GM19193 (cell line): ENCODE measurements around the gene CLVS2.

Experiments used
- POLR2A ChIP-seq: IDR thresholded peaks from 4 replicates; pipeline ENCODE4 v1.6.1; 2011; ENCODE audit not compliant: insufficient read depth, insufficient read length; ENCODE audit errors: extremely low read depth

CLVS2 gene

GRCh38 chr6:123062670-123063069, 66.6 kb downstream of the CLVS2 start:
- TF ChIP-seq POLR2A = no peak

DNA sequence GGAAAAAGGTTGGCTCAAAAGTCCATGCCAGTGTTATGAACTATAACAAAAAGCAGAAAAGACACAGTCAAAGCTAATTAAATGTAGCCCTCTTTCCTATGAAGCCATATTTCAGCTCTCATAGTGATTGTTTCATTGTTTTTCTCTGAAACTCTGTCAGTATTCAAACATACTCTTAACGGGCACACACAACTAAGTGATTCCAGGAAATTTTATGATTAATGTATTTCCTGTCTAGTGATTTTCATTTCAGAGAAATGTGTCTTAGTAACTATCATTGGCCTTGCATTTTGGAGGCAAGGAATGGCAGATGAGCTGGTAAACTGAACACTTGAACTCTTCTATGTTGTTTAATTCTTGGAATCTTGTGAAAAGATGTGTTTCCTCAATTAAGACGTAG, 68.0 kb downstream of the CLVS2 start:
- TF ChIP-seq POLR2A = no peak

DNA sequence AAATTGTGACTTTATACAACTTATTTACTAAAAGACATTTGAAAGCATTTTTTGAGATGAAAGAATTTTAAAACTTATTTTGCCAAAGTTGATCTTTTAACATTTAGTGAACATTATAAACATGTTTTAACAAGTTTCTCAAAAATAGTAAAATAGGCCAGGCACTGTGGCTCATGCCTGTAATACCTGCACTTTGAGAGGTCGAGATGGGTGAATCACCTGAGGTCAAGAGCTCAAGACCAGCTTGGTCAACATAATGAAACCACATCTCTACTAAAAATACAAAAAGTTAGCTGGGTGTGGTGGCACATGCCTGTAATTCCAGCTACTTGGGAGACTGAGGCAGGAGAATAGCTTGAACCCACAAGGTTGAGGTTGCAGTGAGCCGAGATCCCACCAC, 78.6 kb downstream of the CLVS2 start:
- no peak for TF ChIP-seq POLR2A

GRCh38 chr6:123085403-123085802, 89.4 kb downstream of the CLVS2 start:
- TF ChIP-seq POLR2A = no peak

GRCh38 chr6:123089226-123089625, 93.2 kb downstream of the CLVS2 start:
- TF ChIP-seq POLR2A = no peak

DNA sequence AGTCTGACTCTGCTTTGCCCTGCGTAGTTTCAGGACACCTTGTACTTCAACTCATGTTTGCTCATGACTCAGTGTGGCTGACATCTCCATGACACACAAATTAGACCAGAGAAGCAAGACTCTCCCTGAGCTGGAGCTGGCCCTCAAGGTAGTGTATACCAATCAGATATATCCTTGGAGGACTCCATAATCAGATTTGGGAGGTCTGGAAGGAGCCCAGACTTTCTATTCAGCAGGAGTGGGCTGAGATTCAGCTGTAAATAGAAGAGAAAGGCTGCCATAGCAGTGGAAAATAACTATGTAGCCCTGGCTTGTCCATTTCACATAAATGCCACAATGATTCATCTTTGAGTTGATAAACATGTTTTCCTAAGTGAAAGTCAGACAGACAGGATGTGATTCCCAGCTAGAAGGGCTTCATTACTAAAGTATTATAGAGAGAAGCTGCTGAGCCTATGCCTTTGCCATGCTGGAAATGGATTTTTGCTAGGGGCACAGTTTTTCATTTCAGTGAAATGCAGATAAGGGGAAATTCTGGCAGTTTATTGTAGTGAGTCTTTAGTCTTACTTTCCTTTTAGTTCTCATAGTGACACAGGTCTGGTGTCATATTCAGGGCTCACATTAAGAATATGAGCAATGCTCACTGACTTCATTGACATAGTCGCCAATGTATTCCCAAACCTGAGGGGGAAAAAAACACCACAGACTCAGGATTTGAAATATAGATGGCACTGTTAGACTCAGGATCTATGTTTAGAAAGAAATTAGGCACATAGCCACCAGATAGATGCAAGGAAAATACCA, 95.3 kb downstream of the CLVS2 start:
- no peak for TF ChIP-seq POLR2A

DNA sequence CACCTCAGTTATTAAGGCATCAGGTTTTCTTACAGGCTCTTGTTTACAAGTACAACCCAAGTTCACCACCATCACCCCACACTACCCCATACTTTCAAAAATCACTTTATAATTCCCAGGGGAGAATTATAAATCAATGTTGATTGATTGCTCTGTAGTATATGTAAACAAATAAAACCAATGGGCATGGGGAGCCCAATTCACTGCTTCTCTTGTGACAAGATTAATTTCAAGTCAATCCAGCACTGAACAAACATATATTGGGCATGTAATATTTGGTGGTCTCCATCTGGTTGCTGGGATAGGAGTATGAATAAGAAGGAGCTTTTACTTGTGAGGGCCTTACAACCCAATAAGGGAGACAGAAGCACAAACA, 95.8 kb downstream of the CLVS2 start:
- no peak for TF ChIP-seq POLR2A

DNA sequence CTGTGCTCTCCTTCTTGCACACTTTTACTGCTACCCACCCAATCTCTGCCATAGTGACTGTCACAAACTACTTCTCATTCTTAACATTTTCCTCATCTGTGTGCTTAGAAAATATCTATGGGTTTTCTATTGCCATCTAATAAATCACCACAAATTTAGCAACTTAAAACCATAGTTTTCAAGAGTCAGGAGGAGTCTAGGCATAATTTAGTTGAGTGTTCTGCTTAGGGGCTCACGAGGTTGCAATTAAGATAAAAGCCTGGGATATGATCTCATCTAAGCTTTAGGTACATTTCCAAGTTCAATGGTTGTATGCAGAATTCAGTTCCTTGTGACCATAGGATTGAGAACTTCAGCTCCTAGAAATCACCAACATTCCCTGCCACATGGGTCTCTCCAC, 98.8 kb downstream of the CLVS2 start:
- no peak for TF ChIP-seq POLR2A

DNA sequence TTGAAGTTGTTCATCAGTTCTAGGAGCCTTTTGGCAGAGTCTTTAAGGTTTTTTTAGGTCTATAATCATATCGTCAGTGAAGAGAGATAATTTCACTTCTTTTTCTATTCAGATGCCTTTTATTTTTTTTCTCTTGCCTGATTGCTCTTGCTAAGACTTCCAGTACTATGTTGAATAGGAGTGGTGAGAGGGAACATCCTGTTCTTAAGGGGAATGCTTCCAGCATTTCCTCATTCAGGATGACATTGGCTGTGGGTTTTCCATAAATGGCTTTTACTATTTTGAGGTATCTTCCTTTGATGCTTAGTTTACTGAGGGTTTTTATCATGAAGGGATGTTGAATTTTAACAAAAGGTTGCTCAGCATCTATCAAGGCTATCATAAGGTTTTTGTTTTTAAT, 109.5 kb downstream of the CLVS2 start:
- no peak for TF ChIP-seq POLR2A

GRCh38 chr6:123116370-123116769, 120.3 kb downstream of the CLVS2 start:
- no peak for TF ChIP-seq POLR2A

DNA sequence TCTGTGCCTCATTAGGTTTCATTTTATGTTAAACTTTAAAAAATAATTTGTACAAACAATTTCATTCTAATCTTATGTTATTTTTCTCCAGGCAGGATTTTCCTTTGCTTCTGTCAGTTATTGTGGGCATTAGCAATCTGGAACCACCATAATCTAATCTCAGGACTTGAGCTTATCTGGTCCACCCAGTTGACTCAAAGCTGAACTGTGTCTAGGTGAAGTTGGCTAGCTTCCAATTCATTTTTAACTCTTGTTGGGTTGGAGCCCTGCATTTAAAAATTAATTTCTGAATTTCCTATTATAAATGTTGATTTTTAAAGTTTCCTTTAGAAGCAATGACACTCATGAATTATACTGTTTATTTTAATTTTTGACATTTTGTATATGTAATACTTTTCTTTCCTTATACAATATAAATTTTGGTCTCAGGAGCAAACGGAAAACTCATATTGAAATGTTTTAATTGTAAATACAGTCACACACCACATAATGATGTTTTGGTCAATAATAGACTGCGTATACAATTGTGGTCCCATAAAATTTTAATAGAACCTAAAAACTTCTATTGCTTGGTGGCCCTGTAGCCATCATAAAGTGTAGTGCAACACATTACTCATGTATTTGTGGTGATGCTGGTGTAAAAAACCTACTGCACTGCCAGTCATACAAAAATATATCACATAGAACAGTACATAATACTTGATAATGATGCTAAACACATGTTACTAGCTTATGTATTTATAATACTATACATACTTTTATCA, 121.3 kb downstream of the CLVS2 start:
- no peak for TF ChIP-seq POLR2A

DNA sequence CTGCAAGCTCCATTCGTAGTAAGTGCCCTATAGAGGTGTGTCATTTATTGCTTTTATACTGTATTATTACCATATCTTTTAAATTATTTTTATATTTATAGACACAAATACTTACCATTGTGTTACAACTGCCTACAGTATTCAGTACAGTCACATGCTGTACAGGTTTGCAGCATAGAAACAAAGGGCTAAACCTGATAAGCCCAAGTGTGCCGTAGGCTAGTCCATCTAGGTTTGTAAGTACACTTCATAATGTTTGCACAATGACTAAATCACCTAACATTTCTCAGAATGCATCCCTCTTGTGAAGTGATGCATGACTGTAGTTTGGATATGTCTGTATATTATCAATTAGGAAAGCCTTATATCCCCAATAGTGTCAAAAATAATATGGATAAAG, 122.8 kb downstream of the CLVS2 start:
- no peak for TF ChIP-seq POLR2A
